B cell (primary cell): Measurements from ENCODE around the gene PLTP. TPM values are rescaled to one million over a fixed set of nuclear protein-coding genes. Genes with fewer than 3 reads are reported as not detected.

Experiments used
- ATAC-seq: fragments of 200-7000 bp; cut with Tn5 transposase; one replicate; pipeline ENCODE4 v1.10.0; 2021; ENCODE audit warnings: low read depth, mild to moderate bottlenecking, moderate number of reproducible peaks, moderate library complexity
- CTCF ChIA-PET: fragments of 350-600 bp; sonication (Branson Sonifier 250); formaldehyde crosslinking; loops from one replicate; lab custom pipeline; 2021; ENCODE audit warnings: antibody characterized with exemption, inconsistent platforms; lab: Charles Lee
- POLR2A ChIA-PET: fragments of 350-600 bp; sonication (Branson Sonifier 250); formaldehyde crosslinking; loops from one replicate; lab custom pipeline; 2021; ENCODE audit warnings: antibody characterized with exemption; lab: Charles Lee
- DNase-seq: peaks from one replicate; pipeline ENCODE4 v3.0.0; 2013
- H2AFZ ChIP-seq: 2 replicates; pipeline ENCODE4 v1.6.1; 2012; ENCODE audit warnings: mild to moderate bottlenecking, low read depth, low read length; ENCODE audit not compliant: insufficient read depth, poor library complexity, severe bottlenecking
- H3K27ac ChIP-seq, 2 donors: 1 replicate in 1 of 2; 2 replicates in 1 of 2; pipeline ENCODE4 v1.5.1; 2012 to 2013; ENCODE audit warnings: low read length in 2 of 2, mild to moderate bottlenecking in 2 of 2, moderate library complexity in 1 of 2
- H3K27me3 ChIP-seq, 4 experiments: fragments of 200-600 bp in 1 of 4; sonication (generic) in 1 of 4; replicated peaks in 1 of 4; 1 replicate in 2 of 4; 2 replicates in 2 of 4; pipeline versions ENCODE4 v1.6.1 to v1.7.0; 2013 to 2016; ENCODE audit warnings: low read length in 3 of 4, mild to moderate bottlenecking in 2 of 4, mixed read lengths in 1 of 4, moderate library complexity in 1 of 4; ENCODE audit not compliant: insufficient read depth in 4 of 4, control insufficient read depth in 3 of 4; ENCODE audit errors: control extremely low read depth in 1 of 4
- H3K36me3 ChIP-seq, 2 experiments: replicated peaks in 1 of 2; 1 replicate in 1 of 2; 2 replicates in 1 of 2; pipeline versions ENCODE4 v1.6.1 to v1.7.1; 2013; ENCODE audit warnings: low read length in 1 of 2; ENCODE audit not compliant: insufficient read depth in 2 of 2, control insufficient read depth in 1 of 2; ENCODE audit errors: control extremely low read depth in 1 of 2, extremely low read depth in 1 of 2
- H3K4me1 ChIP-seq, 2 donors: fragments of 200-600 bp in 1 of 2; sonication (generic) in 1 of 2; 1 replicate in 1 of 2; 2 replicates in 1 of 2; pipeline versions ENCODE4 v1.5.1 to v1.6.1; 2013 to 2017; ENCODE audit warnings: low read length in 2 of 2; ENCODE audit not compliant: control insufficient read depth in 2 of 2, insufficient read depth in 2 of 2
- H3K4me2 ChIP-seq: replicated peaks from 2 replicates; pipeline ENCODE3; 2012; ENCODE audit warnings: mild to moderate bottlenecking, low read depth, low read length; ENCODE audit not compliant: poor library complexity, severe bottlenecking
- H3K4me3 ChIP-seq, 5 experiments: fragments of 200-600 bp in 1 of 5; sonication (generic) in 1 of 5; 1 replicate in 3 of 5; 2 replicates in 2 of 5; pipeline versions ENCODE4 v1.5.1 to v1.7.0; 2011 to 2016; ENCODE audit warnings: low read length in 4 of 5, mild to moderate bottlenecking in 4 of 5, low read depth in 2 of 5, control low read depth in 1 of 5, moderate library complexity in 1 of 5; ENCODE audit not compliant: insufficient read depth in 1 of 5; ENCODE audit errors: control extremely low read depth in 1 of 5, extremely low read depth in 1 of 5
- H3K79me2 ChIP-seq: fragments of 200-600 bp; sonication (generic); one replicate; pipeline ENCODE4 v1.6.0; 2016; ENCODE audit warnings: low read length; ENCODE audit not compliant: control insufficient read depth, insufficient read depth
- H3K9ac ChIP-seq: fragments of 200-600 bp; sonication (generic); 2 replicates; pipeline ENCODE4 v1.6.1; 2017; ENCODE audit warnings: mild to moderate bottlenecking, low read length, moderate library complexity
- H3K9me3 ChIP-seq, 3 donors: one replicate each; pipeline versions ENCODE4 v1.6.1 to v1.7.1; 2013; ENCODE audit warnings: low read length in 2 of 3; ENCODE audit not compliant: control insufficient read depth in 2 of 3, insufficient read depth in 1 of 3; ENCODE audit errors: control extremely low read depth in 1 of 3
- H4K20me1 ChIP-seq: 2 replicates; pipeline ENCODE4 v1.6.0; 2012; ENCODE audit warnings: mild to moderate bottlenecking, low read length; ENCODE audit not compliant: insufficient read depth, control insufficient read depth, poor library complexity, severe bottlenecking
- H3K27ac Mint-ChIP-seq: one replicate; pipeline ENCODE4 v1.8.0; 2021; ENCODE audit warnings: mixed read lengths
- H3K27me3 Mint-ChIP-seq: one replicate; pipeline ENCODE4 v1.8.0; 2021; ENCODE audit warnings: mixed read lengths
- H3K4me1 Mint-ChIP-seq: one replicate; pipeline ENCODE4 v1.8.0; 2021; ENCODE audit warnings: mixed read lengths
- H3K4me3 Mint-ChIP-seq: one replicate; pipeline ENCODE4 v1.8.0; 2021; ENCODE audit warnings: mixed read lengths
- H3K9me3 Mint-ChIP-seq: one replicate; pipeline ENCODE4 v1.8.0; 2022; ENCODE audit warnings: mixed read lengths; ENCODE audit not compliant: insufficient read depth
- CTCF ChIP-seq: fragments of 200-600 bp; IDR thresholded peaks from one replicate; pipeline ENCODE4 v1.8.0; 2022; ENCODE audit warnings: antibody characterized with exemption, mild to moderate bottlenecking
- EZH2 ChIP-seq: IDR thresholded peaks from 2 replicates; pipeline ENCODE4 v1.6.1; 2012; ENCODE audit warnings: borderline replicate concordance, low read depth, mild to moderate bottlenecking, moderate library complexity, low read length; ENCODE audit not compliant: insufficient read depth, poor library complexity, severe bottlenecking
- WGBS: methylation state at CpG from one replicate; pipeline ENCODE4 v1.1.5; 2013; ENCODE audit warnings: missing lambda C conversion rate; ENCODE audit not compliant: insufficient coverage; 5-methylcytosine and 5-hydroxymethylcytosine counted together
- intact Hi-C: fragments of 100-400 bp; cut with micrococcal nuclease; formaldehyde crosslinking; loops from one replicate; pipeline ENCODE4 v1.10.0; 2022
- polyA plus RNA-seq: library from polyadenylated mRNA; depleted of rRNA; stranded (reverse); fragments of >200 nt; gene quantifications from 2 replicates; pipeline ENCODE4 v1.2.3, GENCODE V29; 2012
- total RNA-seq, 2 donors: library from RNA; stranded (reverse); fragments of 120-200 nt in 1 of 2; gene quantifications; 1 replicate in 1 of 2; 2 replicates in 1 of 2; pipeline versions ENCODE4 v1.2.3 to v1.2.4, GENCODE V29; 2013 to 2022

The PLTP gene
- total and polyA plus RNA-seq, 2 donors (not counting 1 experiment from before 2014, with no cell fraction given) = 1.4 to 4.0 TPM

DNA sequence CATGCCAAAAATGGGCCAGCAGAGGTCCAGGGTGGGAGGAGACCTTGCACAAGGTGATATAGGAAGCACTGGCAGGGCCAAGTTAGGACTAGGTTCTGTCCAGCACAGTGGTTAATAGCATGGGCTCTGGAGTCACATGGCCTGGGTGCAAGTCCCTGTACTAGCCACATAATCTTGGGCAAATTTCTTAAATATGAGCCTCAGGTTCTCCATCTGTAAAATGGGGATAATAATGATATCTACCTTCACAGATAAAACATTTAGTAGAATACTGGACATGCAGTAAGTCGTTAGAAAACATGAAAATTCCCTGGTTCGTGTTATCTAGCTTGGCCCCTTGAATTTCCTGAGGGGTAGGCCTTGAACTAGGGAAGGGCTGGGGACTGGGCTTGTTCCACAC, 14.7 kb downstream of the PLTP start:
- Mint-ChIP-seq H3K9me3 (no peaks in the 10 kb centered on the region), H3K4me1 (peaks cover 13% of the 10 kb centered on the region), H3K27me3 (no peaks in the 10 kb centered on the region), H3K27ac (no peak overlapping the region), H3K4me3 (no peak overlapping the region)
- no CpG with 5 or more reads among the region's 2 CpGs for WGBS
- Histone ChIP-seq H3K4me1 (peaks cover 10 to 12% of the 10 kb centered on the region in 2 donors), H3K27me3 (no peaks in the 10 kb centered on the region), H3K4me2 (no peak overlapping the region), H3K4me3 (no peak overlapping the region), H3K79me2 (no peaks in the 10 kb centered on the region), H3K9ac (no peak overlapping the region), H4K20me1 (no peaks in the 10 kb centered on the region), H3K27ac (no peak overlapping the region), H3K9me3 (no peaks in the 10 kb centered on the region), H3K36me3 (peaks cover 0 to 26% of the 10 kb centered on the region in 2 experiments), H2AFZ (no peak overlapping the region)
- CTCF ChIA-PET = interaction anchor here (0.7 kb wide), 1 partner anchor 98 kb away, joined by 3 read pairs; no protein-coding TSS in a partner anchor
- intact Hi-C loops = no loop called here
- DNase-seq (no peak), ATAC-seq (no peak)
- POLR2A ChIA-PET = no interaction called here
- TF ChIP-seq EZH2 (no peak), CTCF (no peak)

- Histone ChIP-seq H3K4me2 (no peak overlapping the region), H3K9me3 (no peaks in the 10 kb centered on the region), H4K20me1 (no peaks in the 10 kb centered on the region), H3K27ac (no peak overlapping the region), H3K4me3 (no peak overlapping the region), H3K9ac (no peak overlapping the region), H3K79me2 (peaks cover 3% of the 10 kb centered on the region), H3K27me3 (no peaks in the 10 kb centered on the region), H2AFZ (no peak overlapping the region), H3K4me1 (peaks cover 16% of the 10 kb centered on the region in 2 donors), H3K36me3 (peaks cover 0 to 26% of the 10 kb centered on the region in 2 experiments)
- no peak overlapping the region for H3K4me3 Mint-ChIP-seq
- ATAC-seq (no peak), DNase-seq (no peak)
- ChIA-PET CTCF (interaction anchor here (0.7 kb wide), 1 partner anchor 97 kb away, joined by 3 read pairs; no protein-coding TSS in a partner anchor), POLR2A (no interaction called here)
- no peak overlapping the region for H3K27ac Mint-ChIP-seq
- H3K27me3 Mint-ChIP-seq = no peaks in the 10 kb centered on the region
- TF ChIP-seq CTCF = no peak
- no peak for TF ChIP-seq EZH2
- H3K9me3 Mint-ChIP-seq = no peaks in the 10 kb centered on the region
- peaks cover 18% of the 10 kb centered on the region for H3K4me1 Mint-ChIP-seq
- WGBS = 99% methylated on average over 9 of the region's 14 CpGs
- intact Hi-C loops = no loop called here
Measured at GRCh38 chr20:45896641-45897161, 15.3 kb downstream of the PLTP start.
